HepG2 (cell line): Measurements from ENCODE around the gene CLDN9.

ENCODE experiments used
- CCAR2 ChIP-seq: fragments of 200-400 bp; formaldehyde crosslinking; optimal IDR thresholded peaks from 2 replicates; pipeline ENCODE3; 2018; ENCODE audit warnings: low read depth, mild to moderate bottlenecking, low read length, moderate library complexity
- HMG20B ChIP-seq: conservative IDR thresholded peaks from 2 replicates; pipeline ENCODE4 v1.6.1; 2016; ENCODE audit warnings: missing genetic modification reagents, missing compliant biosample characterization
- RBAK ChIP-seq: sonication (generic); formaldehyde crosslinking; IDR thresholded peaks from 2 replicates; pipeline ENCODE4 v1.5.1; 2020; ENCODE audit warnings: mild to moderate bottlenecking, missing genetic modification reagents
- SAFB2 ChIP-seq: sonication (generic); formaldehyde crosslinking; IDR thresholded peaks from 2 replicates; pipeline ENCODE4 v1.5.1; 2020; ENCODE audit warnings: missing genetic modification reagents, low read depth, mild to moderate bottlenecking, borderline replicate concordance
- ZBTB38 ChIP-seq: sonication (generic); formaldehyde crosslinking; IDR thresholded peaks from 2 replicates; pipeline ENCODE4 v1.5.1; 2020; ENCODE audit warnings: mild to moderate bottlenecking, missing genetic modification reagents
- ZNF264 ChIP-seq: sonication (generic); formaldehyde crosslinking; IDR thresholded peaks from 2 replicates; pipeline ENCODE4 v1.4.0; 2020; ENCODE audit warnings: missing genetic modification reagents
- ZNF660 ChIP-seq: sonication (generic); formaldehyde crosslinking; IDR thresholded peaks from 2 replicates; pipeline ENCODE4 v1.5.1; 2020; ENCODE audit warnings: mild to moderate bottlenecking, low read depth, missing genetic modification reagents, borderline replicate concordance
- TF ChIP-seq, protein P1 (sequence below): sonication (generic); formaldehyde crosslinking; IDR thresholded peaks from 2 replicates; pipeline ENCODE4 v1.5.0; 2020; ENCODE audit warnings: mild to moderate bottlenecking, missing genetic modification reagents
- TF ChIP-seq, protein P2 (sequence below): sonication (generic); formaldehyde crosslinking; IDR thresholded peaks from 2 replicates; pipeline ENCODE4 v1.5.0; 2020; ENCODE audit warnings: mild to moderate bottlenecking, missing genetic modification reagents, moderate library complexity
- TF ChIP-seq, protein P3 (sequence below): sonication (generic); formaldehyde crosslinking; IDR thresholded peaks from 2 replicates; pipeline ENCODE4 v1.4.0; 2020; ENCODE audit warnings: missing genetic modification reagents

DNA sequence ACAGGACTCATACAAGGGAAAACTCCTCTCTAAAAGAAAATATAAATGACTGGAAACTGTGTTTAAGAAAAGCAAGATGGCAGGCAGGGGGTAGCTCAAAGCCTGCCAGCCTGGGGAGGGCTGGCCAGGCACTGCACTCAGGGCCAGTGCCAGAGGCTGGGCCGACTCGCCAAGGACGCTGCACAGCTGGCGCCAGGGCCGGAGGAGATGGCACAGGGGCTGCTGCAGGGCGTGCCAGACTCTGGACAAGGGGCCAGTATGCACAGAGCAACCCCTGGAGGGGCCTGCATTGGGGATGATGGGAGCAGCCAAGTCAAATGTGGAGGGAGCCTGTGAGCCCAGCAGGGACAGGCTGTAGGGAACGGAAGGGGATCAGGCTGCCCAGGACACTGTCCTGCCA lies 36.5 kb upstream of the CLDN9 start:
- TF ChIP-seq, protein P1, sequence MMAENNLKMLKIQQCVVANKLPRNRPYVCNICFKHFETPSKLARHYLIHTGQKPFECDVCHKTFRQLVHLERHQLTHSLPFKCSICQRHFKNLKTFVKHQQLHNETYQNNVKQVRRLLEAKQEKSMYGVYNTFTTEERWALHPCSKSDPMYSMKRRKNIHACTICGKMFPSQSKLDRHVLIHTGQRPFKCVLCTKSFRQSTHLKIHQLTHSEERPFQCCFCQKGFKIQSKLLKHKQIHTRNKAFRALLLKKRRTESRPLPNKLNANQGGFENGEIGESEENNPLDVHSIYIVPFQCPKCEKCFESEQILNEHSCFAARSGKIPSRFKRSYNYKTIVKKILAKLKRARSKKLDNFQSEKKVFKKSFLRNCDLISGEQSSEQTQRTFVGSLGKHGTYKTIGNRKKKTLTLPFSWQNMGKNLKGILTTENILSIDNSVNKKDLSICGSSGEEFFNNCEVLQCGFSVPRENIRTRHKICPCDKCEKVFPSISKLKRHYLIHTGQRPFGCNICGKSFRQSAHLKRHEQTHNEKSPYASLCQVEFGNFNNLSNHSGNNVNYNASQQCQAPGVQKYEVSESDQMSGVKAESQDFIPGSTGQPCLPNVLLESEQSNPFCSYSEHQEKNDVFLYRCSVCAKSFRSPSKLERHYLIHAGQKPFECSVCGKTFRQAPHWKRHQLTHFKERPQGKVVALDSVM (CRISPR knock-in tag): no peak
- TF ChIP-seq HMG20B (CRISPR knock-in tag) (no peak), RBAK (CRISPR knock-in tag) (no peak), SAFB2 (CRISPR knock-in tag) (no peak), ZBTB38 (CRISPR knock-in tag) (no peak), ZNF660 (CRISPR knock-in tag) (no peak), ZNF264 (no peak), CCAR2 (no peak)
- TF ChIP-seq, protein P2, sequence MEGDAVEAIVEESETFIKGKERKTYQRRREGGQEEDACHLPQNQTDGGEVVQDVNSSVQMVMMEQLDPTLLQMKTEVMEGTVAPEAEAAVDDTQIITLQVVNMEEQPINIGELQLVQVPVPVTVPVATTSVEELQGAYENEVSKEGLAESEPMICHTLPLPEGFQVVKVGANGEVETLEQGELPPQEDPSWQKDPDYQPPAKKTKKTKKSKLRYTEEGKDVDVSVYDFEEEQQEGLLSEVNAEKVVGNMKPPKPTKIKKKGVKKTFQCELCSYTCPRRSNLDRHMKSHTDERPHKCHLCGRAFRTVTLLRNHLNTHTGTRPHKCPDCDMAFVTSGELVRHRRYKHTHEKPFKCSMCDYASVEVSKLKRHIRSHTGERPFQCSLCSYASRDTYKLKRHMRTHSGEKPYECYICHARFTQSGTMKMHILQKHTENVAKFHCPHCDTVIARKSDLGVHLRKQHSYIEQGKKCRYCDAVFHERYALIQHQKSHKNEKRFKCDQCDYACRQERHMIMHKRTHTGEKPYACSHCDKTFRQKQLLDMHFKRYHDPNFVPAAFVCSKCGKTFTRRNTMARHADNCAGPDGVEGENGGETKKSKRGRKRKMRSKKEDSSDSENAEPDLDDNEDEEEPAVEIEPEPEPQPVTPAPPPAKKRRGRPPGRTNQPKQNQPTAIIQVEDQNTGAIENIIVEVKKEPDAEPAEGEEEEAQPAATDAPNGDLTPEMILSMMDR (CRISPR knock-in tag): no peak
- TF ChIP-seq, protein P3, sequence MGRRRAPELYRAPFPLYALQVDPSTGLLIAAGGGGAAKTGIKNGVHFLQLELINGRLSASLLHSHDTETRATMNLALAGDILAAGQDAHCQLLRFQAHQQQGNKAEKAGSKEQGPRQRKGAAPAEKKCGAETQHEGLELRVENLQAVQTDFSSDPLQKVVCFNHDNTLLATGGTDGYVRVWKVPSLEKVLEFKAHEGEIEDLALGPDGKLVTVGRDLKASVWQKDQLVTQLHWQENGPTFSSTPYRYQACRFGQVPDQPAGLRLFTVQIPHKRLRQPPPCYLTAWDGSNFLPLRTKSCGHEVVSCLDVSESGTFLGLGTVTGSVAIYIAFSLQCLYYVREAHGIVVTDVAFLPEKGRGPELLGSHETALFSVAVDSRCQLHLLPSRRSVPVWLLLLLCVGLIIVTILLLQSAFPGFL (CRISPR knock-in tag): no peak
